ENCODE results near the gene SPAG8.

Gene SPAG8

GRCh38 chr9:35810122-35810521 lies 1.9 kb downstream of the SPAG8 start:
- DNase-seq (ENCODE audit: low spot score), result no peak

DNA sequence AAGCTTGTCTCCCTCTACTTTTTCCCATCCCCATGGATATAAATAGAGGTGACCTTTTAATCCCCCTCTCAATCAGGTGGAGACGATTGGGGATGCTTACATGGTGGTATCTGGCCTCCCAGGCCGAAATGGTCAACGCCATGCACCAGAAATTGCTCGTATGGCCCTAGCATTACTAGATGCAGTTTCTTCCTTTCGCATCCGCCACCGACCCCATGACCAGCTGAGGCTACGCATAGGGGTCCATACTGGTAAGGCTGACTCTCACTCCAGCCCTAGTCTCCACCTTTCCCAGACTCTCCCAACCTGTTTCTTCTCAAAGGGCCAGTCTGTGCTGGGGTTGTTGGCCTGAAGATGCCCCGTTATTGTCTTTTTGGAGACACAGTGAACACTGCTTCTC lies 3.6 kb downstream of the SPAG8 start:
- no peak for DNase-seq (ENCODE audit: low spot score)

GRCh38 chr9:35806101-35806500 lies 6.0 kb downstream of the SPAG8 start:
- no peak for DNase-seq (ENCODE audit: low spot score)

- DNase-seq (ENCODE audit: low spot score), result no peak
Observed at GRCh38 chr9:35801328-35802128, 10.5 kb downstream of the SPAG8 start.

- no peak for DNase-seq (ENCODE audit: low spot score)
Observed at GRCh38 chr9:35800530-35800929, 11.5 kb downstream of the SPAG8 start.

- DNase-seq (ENCODE audit: low spot score), result peak; percentile 36
Observed at GRCh38 chr9:35798658-35799374, 13.2 kb downstream of the SPAG8 start.

GRCh38 chr9:35797311-35798109 lies 14.6 kb downstream of the SPAG8 start:
- no peak for DNase-seq (ENCODE audit: low spot score)

GRCh38 chr9:35795695-35796094 lies 16.4 kb downstream of the SPAG8 start:
- DNase-seq (ENCODE audit: low spot score), result no peak

- no peak for DNase-seq (ENCODE audit: low spot score)
Observed at GRCh38 chr9:35793461-35793860, 18.6 kb downstream of the SPAG8 start.

DNA sequence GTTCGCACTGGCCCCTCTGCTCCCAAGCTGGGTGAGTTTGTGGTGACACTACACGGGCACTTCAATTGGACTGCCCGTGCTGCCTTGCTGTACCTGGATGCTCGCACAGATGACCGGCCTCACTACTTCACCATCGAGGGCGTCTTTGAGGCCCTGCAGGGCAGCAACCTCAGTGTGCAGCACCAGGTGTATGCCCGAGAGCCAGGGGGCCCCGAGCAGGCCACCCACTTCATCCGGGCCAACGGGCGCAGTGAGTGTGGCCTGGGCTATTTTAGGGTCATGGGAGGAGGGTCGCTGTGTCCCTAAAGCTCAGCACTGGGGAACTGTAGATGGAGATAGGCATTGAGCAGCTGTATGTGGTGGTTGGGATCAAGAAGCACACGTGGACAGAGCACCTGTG lies 19.2 kb downstream of the SPAG8 start:
- no peak for DNase-seq (ENCODE audit: low spot score)

- DNase-seq (ENCODE audit: low spot score), result no peak
Observed at GRCh38 chr9:35792024-35792813, 19.8 kb downstream of the SPAG8 start.

DNA sequence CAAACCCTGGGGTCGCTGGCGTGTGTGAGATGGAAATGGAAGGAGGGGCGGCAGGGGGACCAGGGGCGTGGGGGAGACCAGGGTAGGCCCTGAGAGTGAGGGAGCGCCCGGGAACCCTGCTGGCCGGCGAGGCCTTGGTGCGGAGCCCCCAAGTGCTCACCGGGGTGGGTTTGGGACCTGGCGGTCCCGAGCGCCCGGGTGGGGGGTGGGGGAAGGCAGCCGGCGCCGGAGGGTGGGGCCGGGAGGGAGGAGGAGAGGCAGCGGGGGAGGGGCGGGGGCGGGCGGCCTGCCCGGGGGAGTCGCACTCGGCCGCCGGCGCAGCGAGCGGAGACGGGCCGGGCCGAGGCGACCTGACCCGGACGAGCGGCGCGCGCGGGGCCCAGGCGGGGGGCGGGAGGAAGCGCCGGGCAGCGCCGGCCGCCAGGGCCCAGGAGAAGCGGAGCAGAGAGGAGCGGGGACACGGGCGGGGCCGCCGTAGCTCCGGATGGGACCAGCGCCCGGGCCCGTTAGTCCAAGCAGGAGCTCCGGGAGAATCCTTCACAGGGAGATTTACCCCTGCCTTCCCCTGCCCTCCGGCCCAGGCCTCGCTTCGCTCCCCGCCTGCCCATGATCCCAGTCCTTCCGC lies 20.7 kb downstream of the SPAG8 start, which contains the start of gene NPR2:
NPR2 (plus strand) TSS at position 295 of the 625 bp plus-strand sequence. CDS start 818 bp downstream, outside the sequence.
- no peak for DNase-seq (ENCODE audit: low spot score)

GRCh38 chr9:35790385-35791296 lies 21.4 kb downstream of the SPAG8 start:
- DNase-seq (ENCODE audit: low spot score), result peak; percentile 91

DNA sequence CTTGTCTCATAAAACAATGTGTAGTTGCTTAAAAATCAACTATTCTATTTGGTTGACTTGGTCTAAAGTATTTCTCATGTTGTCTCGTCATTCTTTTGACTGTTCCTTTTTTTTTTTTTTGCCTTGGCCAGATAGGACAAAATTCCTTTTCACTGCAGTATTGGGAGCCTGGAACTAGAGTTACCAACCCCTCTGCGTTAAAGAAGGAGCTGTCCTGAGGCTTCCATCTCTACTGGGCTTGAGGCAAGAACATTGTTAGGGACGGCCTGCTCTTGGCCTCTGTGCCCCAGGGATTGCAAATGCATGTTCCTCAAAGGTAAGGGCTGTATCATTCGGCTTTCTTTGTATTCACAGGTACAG lies 22.1 kb downstream of the SPAG8 start:
- no peak for DNase-seq (ENCODE audit: low spot score)

DNA sequence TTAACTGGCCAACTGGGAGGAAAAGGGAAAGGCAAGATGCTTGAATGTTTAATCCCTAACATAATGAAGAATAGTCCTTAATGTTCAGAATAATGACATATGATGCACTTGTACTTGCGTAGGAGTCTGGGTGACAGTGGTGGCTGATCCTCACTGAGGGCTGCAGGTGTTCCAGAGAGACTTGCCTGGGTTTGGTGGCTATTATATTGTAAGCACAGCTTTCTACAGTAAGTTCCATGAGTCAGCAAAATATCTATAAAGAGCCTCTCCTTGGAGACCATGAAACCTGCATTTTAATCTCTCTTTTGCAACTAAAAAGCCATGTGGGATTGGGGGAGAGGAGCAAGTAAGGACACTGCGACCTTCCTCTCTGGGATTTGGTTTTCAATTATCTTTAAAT lies 22.5 kb downstream of the SPAG8 start:
- no peak for DNase-seq (ENCODE audit: low spot score)

DNA sequence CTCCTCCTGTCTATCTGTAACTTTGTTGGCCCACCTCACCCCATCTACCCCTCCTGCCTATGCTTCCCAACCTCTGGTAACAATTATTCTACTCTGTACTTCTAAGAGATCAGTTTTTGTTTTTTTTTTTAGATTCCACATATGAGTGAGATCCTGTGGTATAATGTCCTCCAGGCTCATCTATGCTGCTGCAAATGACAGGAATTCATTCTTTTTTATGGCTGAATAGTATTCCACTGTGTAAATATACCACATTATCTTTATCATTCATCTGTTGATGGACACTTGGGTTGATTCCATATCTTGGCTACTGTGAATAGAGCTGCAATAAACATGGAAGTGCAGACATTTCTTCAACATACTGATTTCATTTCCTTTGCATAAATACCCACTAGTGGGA lies 28.6 kb downstream of the SPAG8 start:
- DNase-seq (ENCODE audit: low spot score), result no peak

- DNase-seq (ENCODE audit: low spot score), result no peak
Observed at GRCh38 chr9:35781066-35781465, 31.0 kb downstream of the SPAG8 start.

DNA sequence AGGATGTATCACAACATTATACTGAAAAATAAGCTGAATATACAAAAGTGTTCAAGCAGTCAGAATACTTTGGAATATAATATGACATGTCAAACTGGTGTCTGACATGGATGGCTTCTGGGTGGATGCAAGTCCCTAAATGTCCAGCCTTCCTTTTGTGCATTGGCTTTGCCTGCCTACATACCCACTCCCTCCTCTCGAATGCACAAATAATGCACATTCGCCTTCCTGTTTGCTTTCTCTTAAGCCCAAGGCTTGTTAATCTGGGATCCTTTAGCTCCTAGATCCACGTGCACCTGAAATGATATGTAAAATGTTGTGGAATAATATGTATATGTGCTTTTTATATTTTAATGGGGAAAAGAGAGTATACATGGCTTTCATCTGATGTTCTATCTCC lies 33.6 kb downstream of the SPAG8 start:
- no peak for DNase-seq (ENCODE audit: low spot score)

DNA sequence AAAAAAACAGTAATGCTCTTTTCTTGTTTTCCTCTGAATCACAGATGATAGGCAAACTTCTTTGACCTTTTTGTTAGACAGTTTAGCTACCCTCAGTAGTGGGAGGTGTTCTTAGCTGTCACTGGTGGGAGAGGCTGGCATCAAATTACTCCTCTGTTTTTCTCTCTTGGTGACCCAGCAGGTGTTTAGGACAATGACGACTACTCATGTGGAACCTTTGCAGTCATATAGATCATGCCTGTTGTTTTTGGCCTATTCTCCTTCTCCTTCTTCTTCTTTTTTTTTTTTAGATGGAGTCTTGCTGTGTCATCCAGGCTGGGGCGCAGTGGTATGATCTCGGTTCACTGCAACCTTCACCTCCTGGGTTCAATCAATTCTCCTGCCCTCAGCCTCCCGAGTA lies 36.0 kb downstream of the SPAG8 start:
- no peak for DNase-seq (ENCODE audit: low spot score)

- DNase-seq (ENCODE audit: low spot score), result no peak
Observed at GRCh38 chr9:35774907-35775635, 37.0 kb downstream of the SPAG8 start.

Measured in COLO829 (cell line).